ENCODE measurements around the gene SYNDIG1.

The SYNDIG1 gene

GRCh38 chr20:24633521-24633920, 164.1 kb downstream of the SYNDIG1 start:
- no peaks in the 10 kb centered on the region for H3K36me3 ChIP-seq (ENCODE audit: control insufficient read depth, insufficient read depth, low read length)
- H3K27me3 ChIP-seq (ENCODE audit: control insufficient read depth, insufficient read depth, low read length), result no peaks in the 10 kb centered on the region
- H3K9ac ChIP-seq (ENCODE audit: low read length), result no peak overlapping the region
- no peaks in the 10 kb centered on the region for H3K9me3 ChIP-seq (ENCODE audit: control insufficient read depth, low read length)
- no peaks in the 10 kb centered on the region for H3K4me1 ChIP-seq (ENCODE audit: control insufficient read depth, insufficient read depth, low read length)
- no peak overlapping the region for H3K4me3 ChIP-seq (ENCODE audit: low read length)

GRCh38 chr20:24634855-24635254, 165.4 kb downstream of the SYNDIG1 start:
- no peaks in the 10 kb centered on the region for H3K9me3 ChIP-seq (ENCODE audit: control insufficient read depth, low read length)
- no peak overlapping the region for H3K4me3 ChIP-seq (ENCODE audit: low read length)
- no peaks in the 10 kb centered on the region for H3K36me3 ChIP-seq (ENCODE audit: control insufficient read depth, insufficient read depth, low read length)
- no peaks in the 10 kb centered on the region for H3K4me1 ChIP-seq (ENCODE audit: control insufficient read depth, insufficient read depth, low read length)
- H3K9ac ChIP-seq (ENCODE audit: low read length), result no peak overlapping the region
- no peaks in the 10 kb centered on the region for H3K27me3 ChIP-seq (ENCODE audit: control insufficient read depth, insufficient read depth, low read length)

GRCh38 chr20:24636626-24637025, 167.2 kb downstream of the SYNDIG1 start:
- Histone ChIP-seq H3K4me3 (ENCODE audit: low read length) (no peak overlapping the region), H3K36me3 (ENCODE audit: control insufficient read depth, insufficient read depth, low read length) (no peaks in the 10 kb centered on the region), H3K9me3 (ENCODE audit: control insufficient read depth, low read length) (no peaks in the 10 kb centered on the region), H3K9ac (ENCODE audit: low read length) (no peak overlapping the region), H3K4me1 (ENCODE audit: control insufficient read depth, insufficient read depth, low read length) (no peaks in the 10 kb centered on the region), H3K27me3 (ENCODE audit: control insufficient read depth, insufficient read depth, low read length) (no peaks in the 10 kb centered on the region)

- Histone ChIP-seq H3K36me3 (ENCODE audit: control insufficient read depth, insufficient read depth, low read length) (no peaks in the 10 kb centered on the region), H3K4me3 (ENCODE audit: low read length) (no peak overlapping the region), H3K9me3 (ENCODE audit: control insufficient read depth, low read length) (no peaks in the 10 kb centered on the region)
Observed at GRCh38 chr20:24637087-24637486, 167.7 kb downstream of the SYNDIG1 start.

GRCh38 chr20:24637941-24638340, 168.5 kb downstream of the SYNDIG1 start:
- Histone ChIP-seq H3K9ac (ENCODE audit: low read length) (no peak overlapping the region), H3K4me1 (ENCODE audit: control insufficient read depth, insufficient read depth, low read length) (no peaks in the 10 kb centered on the region), H3K4me3 (ENCODE audit: low read length) (no peak overlapping the region), H3K27me3 (ENCODE audit: control insufficient read depth, insufficient read depth, low read length) (no peaks in the 10 kb centered on the region), H3K36me3 (ENCODE audit: control insufficient read depth, insufficient read depth, low read length) (no peaks in the 10 kb centered on the region), H3K9me3 (ENCODE audit: control insufficient read depth, low read length) (no peaks in the 10 kb centered on the region)

More at GRCh38 chr20:24637087-24637486, 167.7 kb downstream of the SYNDIG1 start:
- H3K27me3 ChIP-seq (ENCODE audit: control insufficient read depth, insufficient read depth, low read length), result no peaks in the 10 kb centered on the region
- H3K4me1 ChIP-seq (ENCODE audit: control insufficient read depth, insufficient read depth, low read length), result no peaks in the 10 kb centered on the region
- H3K9ac ChIP-seq (ENCODE audit: low read length), result no peak overlapping the region

- Histone ChIP-seq H3K9me3 (ENCODE audit: control insufficient read depth, low read length) (no peaks in the 10 kb centered on the region), H3K36me3 (ENCODE audit: control insufficient read depth, insufficient read depth, low read length) (no peaks in the 10 kb centered on the region), H3K4me1 (ENCODE audit: control insufficient read depth, insufficient read depth, low read length) (no peaks in the 10 kb centered on the region), H3K4me3 (ENCODE audit: low read length) (no peak overlapping the region), H3K27me3 (ENCODE audit: control insufficient read depth, insufficient read depth, low read length) (no peaks in the 10 kb centered on the region), H3K9ac (ENCODE audit: low read length) (no peak overlapping the region)
Observed at GRCh38 chr20:24638591-24639548, 169.4 kb downstream of the SYNDIG1 start.

GRCh38 chr20:24640276-24640675, 170.8 kb downstream of the SYNDIG1 start:
- Histone ChIP-seq H3K9me3 (ENCODE audit: control insufficient read depth, low read length) (no peaks in the 10 kb centered on the region), H3K27me3 (ENCODE audit: control insufficient read depth, insufficient read depth, low read length) (no peaks in the 10 kb centered on the region), H3K4me1 (ENCODE audit: control insufficient read depth, insufficient read depth, low read length) (no peaks in the 10 kb centered on the region), H3K36me3 (ENCODE audit: control insufficient read depth, insufficient read depth, low read length) (no peaks in the 10 kb centered on the region), H3K9ac (ENCODE audit: low read length) (no peak overlapping the region), H3K4me3 (ENCODE audit: low read length) (no peak overlapping the region)

GRCh38 chr20:24640686-24641085, 171.3 kb downstream of the SYNDIG1 start:
- Histone ChIP-seq H3K36me3 (ENCODE audit: control insufficient read depth, insufficient read depth, low read length) (no peaks in the 10 kb centered on the region), H3K4me1 (ENCODE audit: control insufficient read depth, insufficient read depth, low read length) (no peaks in the 10 kb centered on the region), H3K9me3 (ENCODE audit: control insufficient read depth, low read length) (no peaks in the 10 kb centered on the region), H3K27me3 (ENCODE audit: control insufficient read depth, insufficient read depth, low read length) (no peaks in the 10 kb centered on the region), H3K4me3 (ENCODE audit: low read length) (no peak overlapping the region), H3K9ac (ENCODE audit: low read length) (no peak overlapping the region)

GRCh38 chr20:24643731-24644626, 174.6 kb downstream of the SYNDIG1 start:
- Histone ChIP-seq H3K9ac (ENCODE audit: low read length) (no peak overlapping the region), H3K4me1 (ENCODE audit: control insufficient read depth, insufficient read depth, low read length) (no peaks in the 10 kb centered on the region), H3K27me3 (ENCODE audit: control insufficient read depth, insufficient read depth, low read length) (no peaks in the 10 kb centered on the region), H3K36me3 (ENCODE audit: control insufficient read depth, insufficient read depth, low read length) (no peaks in the 10 kb centered on the region), H3K4me3 (ENCODE audit: low read length) (no peak overlapping the region), H3K9me3 (ENCODE audit: control insufficient read depth, low read length) (no peaks in the 10 kb centered on the region)

GRCh38 chr20:24646321-24646720, 176.9 kb downstream of the SYNDIG1 start:
- Histone ChIP-seq H3K27me3 (ENCODE audit: control insufficient read depth, insufficient read depth, low read length) (no peaks in the 10 kb centered on the region), H3K36me3 (ENCODE audit: control insufficient read depth, insufficient read depth, low read length) (no peaks in the 10 kb centered on the region)

GRCh38 chr20:24647713-24648112, 178.3 kb downstream of the SYNDIG1 start:
- H3K9ac ChIP-seq (ENCODE audit: low read length), result no peak overlapping the region
- no peaks in the 10 kb centered on the region for H3K9me3 ChIP-seq (ENCODE audit: control insufficient read depth, low read length)
- H3K4me3 ChIP-seq (ENCODE audit: low read length), result no peak overlapping the region
- no peaks in the 10 kb centered on the region for H3K27me3 ChIP-seq (ENCODE audit: control insufficient read depth, insufficient read depth, low read length)
- peaks cover 15% of the 10 kb centered on the region for H3K4me1 ChIP-seq (ENCODE audit: control insufficient read depth, insufficient read depth, low read length)
- no peaks in the 10 kb centered on the region for H3K36me3 ChIP-seq (ENCODE audit: control insufficient read depth, insufficient read depth, low read length)

More at GRCh38 chr20:24646321-24646720, 176.9 kb downstream of the SYNDIG1 start:
- Histone ChIP-seq H3K4me1 (ENCODE audit: control insufficient read depth, insufficient read depth, low read length) (peaks cover 6% of the 10 kb centered on the region), H3K9ac (ENCODE audit: low read length) (no peak overlapping the region), H3K9me3 (ENCODE audit: control insufficient read depth, low read length) (no peaks in the 10 kb centered on the region), H3K4me3 (ENCODE audit: low read length) (no peak overlapping the region)

GRCh38 chr20:24648481-24648880, 179.1 kb downstream of the SYNDIG1 start:
- Histone ChIP-seq H3K27me3 (ENCODE audit: control insufficient read depth, insufficient read depth, low read length) (no peaks in the 10 kb centered on the region), H3K4me3 (ENCODE audit: low read length) (no peak overlapping the region), H3K36me3 (ENCODE audit: control insufficient read depth, insufficient read depth, low read length) (no peaks in the 10 kb centered on the region), H3K9ac (ENCODE audit: low read length) (no peak overlapping the region), H3K9me3 (ENCODE audit: control insufficient read depth, low read length) (no peaks in the 10 kb centered on the region), H3K4me1 (ENCODE audit: control insufficient read depth, insufficient read depth, low read length) (peaks cover 23% of the 10 kb centered on the region)
